HG03064 (cell line): ENCODE measurements around the gene SLC25A39.
"Not testable (repeated sequence)": the region's sequence is repeated elsewhere in the genome, so short reads cannot be mapped to it uniquely, and the experiment has no call there.

Experiments used
- ATAC-seq: cut with Tn5 transposase; IDR thresholded peaks from one replicate; pipeline ENCODE4 v1.9.1; 2021; ENCODE audit warnings: low read depth; ENCODE audit not compliant: unreplicated experiment

The SLC25A39 gene

DNA sequence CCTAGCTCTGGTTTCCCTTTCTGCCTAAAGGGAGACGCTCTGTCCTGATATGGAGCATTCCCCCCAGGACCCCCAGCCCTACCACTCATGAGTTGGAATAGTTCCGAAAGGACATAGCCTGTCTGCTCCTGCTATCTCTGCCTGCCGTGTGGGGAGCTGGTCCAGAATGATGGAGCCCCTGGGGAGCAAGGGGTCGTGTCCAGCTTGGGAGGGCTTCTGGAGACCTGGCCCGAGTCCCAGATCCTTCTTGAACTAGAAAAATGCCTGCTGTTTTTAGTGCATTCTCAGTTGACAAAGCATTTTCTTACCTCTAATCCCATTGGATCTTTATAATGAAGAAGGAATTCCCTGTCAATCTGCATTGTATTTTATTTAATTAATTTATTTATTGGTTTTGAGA lies 11.3 kb upstream of the SLC25A39 start:
- ATAC-seq: no peak

DNA sequence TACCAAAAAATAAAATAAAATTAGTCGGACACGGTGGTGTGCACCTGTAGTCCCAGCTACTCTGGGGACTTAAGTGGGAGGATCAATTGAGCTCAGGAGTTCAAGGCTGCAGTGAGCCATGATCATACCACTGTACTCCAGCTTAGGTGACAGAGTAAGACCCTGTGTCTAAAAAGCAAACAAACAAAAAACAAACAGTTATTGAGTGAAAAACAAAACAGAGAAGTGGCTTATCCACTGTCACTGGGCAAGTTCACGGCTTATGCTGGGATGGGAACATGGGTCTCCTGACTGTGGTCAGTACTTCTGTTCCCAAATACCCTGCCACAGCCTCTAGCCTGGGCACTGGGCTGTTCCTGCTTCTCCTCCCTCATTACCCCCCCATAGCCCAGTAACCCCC lies 10.9 kb upstream of the SLC25A39 start:
- ATAC-seq: no peak

DNA sequence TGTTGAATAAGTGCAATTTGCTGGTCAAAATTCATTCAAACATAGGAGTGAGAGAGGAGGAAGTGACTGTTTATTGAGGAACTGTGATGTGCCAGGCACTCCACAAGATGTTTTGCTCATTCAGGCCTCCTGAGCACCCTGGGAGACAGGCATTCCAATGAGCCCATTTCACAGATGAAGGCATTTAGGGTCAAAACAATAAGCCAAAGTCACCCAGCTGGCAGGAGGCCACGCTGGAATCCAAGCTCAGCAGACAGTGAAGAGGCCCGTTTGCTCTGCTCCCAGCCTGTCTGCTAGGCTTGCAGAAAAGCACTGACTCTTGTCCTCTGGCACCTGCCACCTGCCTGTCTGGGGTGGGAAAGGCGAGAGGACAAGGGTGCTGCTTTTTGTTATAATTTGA lies 10.1 kb upstream of the SLC25A39 start:
- no peak for ATAC-seq

DNA sequence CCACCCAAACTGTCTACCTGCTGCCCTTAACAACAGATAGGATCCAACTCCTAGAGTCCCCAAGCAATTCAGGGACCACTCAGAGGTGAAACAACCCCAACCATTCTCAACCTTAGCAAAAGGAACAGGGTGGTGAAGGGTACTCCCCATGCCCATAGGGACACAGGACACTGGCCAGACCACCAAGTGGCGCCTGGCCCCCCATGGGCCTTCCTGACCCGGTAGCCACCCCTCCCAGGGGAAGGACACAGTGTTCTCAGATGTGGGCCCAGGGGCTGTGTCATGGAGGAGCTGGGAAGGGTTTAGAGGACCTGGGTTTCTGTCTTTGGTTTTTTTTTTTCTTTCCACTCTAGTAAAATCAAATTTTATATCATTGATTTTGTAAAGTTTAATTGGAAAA lies 9.7 kb upstream of the SLC25A39 start:
- no peak for ATAC-seq

DNA sequence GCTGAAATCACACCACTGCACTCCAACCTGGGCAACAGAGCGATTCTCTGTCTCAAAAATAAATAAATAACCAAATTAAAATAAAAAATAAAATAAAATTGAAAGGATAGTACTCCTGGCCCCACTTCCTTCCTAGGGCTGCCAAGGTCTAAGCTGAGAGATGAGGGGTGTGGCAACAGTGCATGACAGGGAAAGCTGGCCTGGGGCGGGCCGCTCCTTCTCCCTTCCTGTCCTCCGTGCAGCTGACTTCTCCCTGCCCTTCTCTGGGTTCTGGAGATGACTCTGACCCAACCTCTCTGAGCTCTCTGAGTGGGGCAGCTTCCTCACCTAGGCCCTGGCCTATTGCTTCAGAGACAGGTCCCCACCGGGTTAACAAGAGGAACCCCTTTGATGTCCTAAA lies 8.7 kb upstream of the SLC25A39 start:
- no peak for ATAC-seq

DNA sequence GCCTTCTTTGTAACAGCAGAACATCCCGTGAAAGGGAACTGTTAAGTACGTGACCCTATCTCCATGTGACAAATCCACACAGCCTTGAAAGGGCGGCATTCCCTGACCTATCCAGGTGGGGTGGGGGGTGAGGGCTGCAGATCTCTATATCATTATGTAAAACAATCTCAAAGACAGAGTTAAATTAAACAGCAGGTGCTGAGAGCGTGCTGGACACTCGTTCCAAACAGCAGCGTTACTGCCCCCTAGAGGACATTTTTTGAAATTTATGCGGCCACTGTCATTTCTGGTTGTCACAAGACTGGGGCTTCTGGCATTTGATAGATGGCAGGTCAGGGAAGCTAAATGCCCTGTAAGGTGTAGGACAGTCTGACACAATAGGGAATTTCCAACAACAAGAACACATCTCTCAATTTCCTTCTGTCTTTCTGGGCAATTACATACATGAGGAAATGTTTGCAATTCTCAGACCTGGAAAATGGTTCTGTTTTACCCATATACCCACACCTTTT lies 6.7 kb upstream of the SLC25A39 start:
- ATAC-seq: no peak

DNA sequence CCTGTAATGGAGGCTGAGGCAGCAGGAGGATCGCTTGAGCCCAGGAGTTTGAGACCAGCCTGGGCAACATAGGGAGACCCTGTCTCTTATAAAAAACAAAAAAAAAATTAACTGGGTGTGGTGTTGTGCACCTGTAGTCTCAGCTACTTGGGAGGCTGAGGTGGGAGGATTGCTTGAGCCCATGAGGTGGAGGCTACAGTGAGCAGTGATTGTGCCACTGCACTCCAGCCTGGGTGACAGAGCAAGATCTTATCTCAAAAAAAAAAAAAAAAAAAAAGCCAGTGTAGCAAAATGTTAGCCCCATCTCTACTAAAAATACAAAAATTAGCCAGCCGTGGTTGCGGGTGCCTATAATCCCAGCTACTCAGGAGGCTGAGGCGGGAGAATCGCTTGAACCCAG lies 5.6 kb upstream of the SLC25A39 start:
- ATAC-seq: not testable (repeated sequence)

DNA sequence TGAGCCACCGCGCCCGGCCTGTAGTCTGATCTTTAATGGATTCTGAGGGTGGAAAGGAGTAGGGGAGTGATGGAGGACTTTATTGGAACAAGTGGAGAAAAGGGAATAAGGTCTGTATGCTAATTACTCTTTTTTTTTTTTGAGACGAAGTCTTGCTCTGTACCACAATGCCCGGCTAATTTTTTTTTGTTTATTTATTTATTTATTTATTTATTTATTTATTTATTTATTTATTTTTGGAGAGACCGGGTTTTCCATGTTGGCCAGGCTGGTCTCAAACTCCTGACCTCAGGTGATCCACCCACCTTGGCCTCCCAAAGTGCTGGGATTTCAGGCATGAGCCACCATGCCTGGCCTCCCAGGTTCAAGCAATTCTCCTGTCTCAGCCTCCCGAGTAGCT lies 4.9 kb upstream of the SLC25A39 start:
- ATAC-seq: not testable (repeated sequence)

DNA sequence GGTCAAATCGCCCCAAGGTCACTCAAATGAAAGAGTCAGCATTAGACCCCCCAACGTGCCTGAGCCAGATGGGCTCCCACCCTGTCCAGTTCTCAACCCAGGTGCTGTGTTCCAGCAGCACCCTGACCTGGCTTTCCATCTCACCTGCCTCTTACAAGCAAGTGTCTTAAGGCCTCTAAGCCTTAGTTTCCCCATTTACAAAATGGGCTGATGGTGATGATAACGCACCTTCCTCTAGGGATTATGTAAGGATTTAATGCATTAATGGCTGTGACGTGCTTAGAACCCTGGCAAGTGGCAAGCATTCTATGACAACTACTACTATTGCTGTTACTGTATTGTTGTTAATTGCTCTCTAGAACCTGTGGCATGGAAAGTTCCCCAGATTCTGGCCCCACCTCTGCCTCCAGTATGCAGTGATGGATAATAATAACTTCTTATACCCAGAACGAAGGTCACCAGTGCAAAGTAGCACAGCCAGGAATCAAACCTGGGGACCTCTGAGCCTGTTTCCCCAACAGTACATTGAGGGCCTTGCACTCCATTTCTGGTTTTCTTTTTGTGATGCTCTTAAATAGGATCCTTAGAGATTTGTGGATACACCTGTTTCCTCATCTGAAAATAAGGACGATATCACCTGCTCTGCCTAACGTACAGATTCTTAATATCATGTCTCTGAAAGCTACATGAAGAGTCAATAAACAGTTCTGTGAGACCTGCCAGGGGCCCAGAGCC lies 3.3 kb upstream of the SLC25A39 start:
- no peak for ATAC-seq

DNA sequence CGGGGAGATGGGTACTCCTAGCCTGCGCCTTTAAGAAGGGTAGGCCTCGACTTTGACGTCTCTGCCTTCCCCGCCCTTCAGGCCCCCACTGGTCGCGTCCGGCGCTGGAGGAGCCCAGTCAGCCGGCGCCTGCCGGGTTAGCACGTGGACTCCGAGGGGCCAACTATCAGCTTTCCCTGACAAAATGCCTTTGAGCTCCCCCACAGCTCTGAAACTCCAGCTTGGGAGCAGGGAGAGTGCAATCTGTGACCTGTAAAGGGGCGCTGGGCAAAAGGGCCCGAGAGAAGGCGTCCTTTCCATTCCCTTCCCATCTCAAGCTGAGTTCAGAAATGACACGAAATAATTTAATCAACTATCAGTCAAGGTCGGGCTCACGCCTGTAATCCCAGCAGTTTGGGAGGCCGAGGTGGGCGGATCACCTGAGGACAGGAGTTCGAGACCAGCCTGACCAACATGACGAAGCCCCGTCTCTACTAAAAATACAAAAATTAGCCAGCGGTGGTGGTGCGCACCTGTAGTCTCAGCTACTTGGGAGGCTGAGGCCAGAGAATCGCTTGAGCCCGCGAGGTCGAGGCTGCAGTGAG lies 2.3 kb upstream of the SLC25A39 start:
- no peak for ATAC-seq

DNA sequence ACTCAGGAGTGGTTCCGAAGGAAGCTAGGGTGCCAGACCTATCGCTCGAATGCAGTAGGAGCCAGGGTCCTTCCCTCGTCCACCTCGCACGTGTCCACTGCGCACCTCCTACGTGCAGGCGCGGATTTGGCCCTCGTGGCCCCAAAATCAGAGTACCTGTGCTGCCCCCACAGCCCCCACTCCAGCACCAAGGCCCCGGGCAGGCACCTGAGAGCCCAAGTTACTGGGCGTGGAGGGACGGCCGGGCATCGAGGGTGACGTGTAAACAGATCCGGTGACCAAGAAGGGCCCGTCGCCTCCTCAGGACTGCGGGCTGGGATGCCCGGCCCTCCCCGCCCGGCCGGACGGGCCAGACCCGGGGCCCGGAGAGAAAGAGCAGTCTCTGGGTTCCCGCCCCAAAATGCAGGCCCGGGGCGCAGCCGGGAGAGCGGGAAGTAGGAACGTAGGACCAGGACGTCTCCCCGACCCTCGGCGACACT lies 492 bp downstream of the SLC25A39 start:
- ATAC-seq: no peak

DNA sequence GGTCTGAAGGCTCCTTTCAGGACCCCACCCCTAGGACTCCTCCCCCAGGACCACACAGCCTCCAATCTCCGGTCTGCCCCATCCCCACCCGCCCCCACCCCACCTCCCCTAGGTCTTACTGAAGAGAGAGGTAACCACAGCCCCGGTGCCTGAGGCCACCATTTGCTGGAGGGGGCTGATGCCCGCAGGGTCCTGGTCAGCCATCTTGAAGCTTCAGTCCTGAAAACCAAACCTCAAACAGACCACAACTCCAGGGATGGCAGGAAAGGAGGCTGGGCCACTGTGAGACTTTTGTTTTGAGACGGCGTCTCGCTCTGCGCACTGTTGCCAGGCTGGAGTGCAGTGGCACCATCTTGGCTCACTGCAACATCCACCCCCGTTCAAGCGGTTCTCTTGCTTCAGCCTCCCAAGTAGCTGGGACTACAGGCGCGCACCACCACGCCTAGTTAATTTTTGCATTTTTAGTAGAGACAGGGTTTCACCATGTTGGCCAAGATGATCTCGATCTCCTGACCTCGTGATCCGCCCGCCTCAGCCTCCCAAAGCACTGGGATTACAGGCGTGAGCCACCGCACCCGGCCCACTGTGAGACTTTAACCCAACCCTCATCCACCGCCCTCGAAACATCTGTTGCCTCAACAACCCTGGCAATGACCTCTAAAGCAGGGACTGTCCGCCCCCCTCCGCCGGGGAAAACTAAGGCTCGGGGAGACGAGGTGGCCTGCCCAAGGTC lies 1.1 kb downstream of the SLC25A39 start:
- no peak for ATAC-seq

DNA sequence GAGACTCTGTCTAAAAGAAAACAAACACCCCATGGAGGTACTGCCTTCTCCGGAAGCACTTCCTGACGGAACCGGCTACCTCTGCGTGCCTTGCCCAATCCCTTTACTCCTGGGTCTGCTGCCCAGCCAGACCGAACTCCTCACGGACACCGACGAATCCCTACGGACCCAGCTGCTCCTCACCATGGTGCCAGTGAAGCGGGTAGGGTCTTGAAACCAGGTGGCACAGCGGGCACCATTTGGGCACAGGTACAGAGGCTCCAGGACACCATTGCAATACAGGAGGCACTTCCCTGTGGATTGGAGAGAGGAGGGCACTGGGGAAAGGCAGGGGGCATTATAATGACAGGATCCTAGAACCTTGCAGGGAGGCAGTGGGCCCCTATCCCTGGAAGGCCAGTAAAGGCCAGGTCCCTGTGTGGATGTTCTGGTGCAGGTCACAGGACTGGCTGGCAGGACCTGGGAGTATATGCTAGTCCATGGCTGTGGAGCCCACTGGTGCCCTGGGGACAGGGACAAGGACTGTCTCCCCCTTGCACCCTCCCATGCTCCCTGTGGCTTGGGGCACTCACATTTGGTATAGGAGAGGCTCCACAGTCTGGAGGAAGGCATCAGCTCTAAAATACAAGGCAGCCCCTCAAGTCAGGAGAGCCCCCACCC lies 2.3 kb downstream of the SLC25A39 start:
- ATAC-seq: no peak

DNA sequence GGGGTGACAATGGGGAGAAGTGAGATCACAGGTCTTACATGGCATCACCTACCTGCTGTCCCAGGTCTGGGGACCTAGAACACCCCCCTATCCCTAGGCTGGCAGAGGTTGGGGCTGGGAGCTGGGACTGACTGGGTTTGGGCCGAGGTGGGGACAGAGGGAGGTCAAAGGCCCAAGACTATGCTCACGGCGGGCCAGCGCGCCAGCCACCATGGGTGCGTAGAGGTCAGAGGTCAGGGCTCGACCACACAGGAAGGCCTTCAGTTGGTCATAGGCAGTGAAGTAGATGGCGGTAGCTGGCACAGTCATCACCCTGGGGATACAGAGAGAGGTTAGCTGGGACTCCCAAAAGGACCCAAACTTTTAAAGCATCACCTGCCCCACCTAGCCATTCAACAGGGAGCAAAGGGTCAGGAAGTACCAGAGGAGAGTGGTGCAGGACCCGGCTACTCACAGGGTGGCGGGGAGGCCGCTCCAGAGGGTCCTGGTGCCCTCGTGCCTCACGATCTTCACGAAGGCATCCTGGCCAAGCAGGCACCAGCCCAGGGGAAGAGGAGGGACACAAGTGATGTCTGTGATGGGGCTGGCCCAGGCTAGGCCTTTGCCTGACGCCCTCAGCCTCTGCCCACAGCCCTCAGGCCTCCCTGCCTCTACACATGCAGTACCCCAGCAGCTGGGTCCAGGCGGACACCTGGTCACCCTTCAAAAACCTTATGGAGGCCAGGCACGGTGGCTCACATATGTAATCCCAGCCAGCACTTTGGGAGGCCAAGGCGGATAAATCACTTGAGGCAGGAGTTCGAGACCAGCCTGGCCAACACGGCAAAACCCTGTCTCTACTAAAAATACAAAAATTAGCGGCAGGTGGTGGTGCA lies 3.1 kb downstream of the SLC25A39 start:
- no peak for ATAC-seq

DNA sequence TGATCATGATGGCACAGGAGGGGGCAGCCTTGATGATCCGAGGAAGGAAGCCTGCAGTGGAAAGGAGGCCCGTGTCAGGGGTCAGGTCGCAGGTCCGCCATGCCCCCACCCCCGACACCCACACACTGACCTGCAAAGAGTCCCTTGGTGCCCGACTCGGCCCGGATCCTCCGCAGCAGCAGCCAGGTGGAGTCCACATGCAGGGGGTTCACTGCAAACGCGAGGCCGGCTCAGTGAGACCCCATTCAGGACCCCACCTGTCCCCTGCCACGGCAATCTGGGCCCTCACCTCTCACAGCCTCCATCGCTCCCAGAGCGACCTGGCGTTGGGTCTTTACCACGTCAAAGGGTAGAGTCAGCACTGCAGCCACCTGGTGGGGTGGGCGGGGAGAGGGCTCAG lies 4.6 kb downstream of the SLC25A39 start:
- ATAC-seq: no peak

DNA sequence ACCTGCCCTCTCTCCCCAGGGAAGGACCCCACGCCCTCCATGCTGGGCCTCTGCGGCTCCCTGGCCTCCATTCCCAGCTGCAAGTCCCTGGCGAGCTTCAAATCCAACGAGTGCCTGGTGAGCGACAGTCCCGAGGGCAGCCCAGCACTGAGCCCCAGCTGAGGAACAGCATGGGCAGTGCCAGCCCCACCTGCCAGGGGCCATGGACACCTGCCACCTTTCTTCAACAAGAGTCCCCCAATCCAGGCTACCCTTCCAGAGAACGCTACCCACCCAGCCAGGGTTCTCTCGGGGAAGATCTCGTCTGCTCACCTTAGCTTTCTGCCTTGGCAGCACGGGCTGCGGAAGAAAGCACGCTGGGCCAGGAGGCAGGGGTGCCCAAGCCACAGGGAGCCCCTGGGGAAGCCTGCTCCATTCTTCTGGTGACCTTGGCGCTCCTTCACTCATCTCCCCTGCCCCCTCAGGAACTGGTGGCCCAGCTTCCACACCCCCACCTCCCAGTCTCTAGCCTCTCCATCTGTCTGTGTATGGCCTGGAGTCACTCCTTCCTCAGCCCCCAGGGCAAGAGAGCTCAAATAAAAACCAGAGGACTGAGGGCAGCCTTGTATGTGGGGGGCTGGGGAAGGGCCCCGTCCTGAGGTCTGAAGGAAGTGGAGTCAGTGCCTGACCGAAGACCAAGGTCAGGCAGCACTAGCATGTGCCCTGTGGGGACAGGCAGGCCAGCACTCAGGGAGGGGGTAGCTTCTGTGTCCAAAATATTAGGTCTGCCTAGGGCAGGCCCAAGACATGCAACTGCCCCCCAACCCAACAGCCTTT lies 6.3 kb downstream of the SLC25A39 start:
- ATAC-seq: no peak

DNA sequence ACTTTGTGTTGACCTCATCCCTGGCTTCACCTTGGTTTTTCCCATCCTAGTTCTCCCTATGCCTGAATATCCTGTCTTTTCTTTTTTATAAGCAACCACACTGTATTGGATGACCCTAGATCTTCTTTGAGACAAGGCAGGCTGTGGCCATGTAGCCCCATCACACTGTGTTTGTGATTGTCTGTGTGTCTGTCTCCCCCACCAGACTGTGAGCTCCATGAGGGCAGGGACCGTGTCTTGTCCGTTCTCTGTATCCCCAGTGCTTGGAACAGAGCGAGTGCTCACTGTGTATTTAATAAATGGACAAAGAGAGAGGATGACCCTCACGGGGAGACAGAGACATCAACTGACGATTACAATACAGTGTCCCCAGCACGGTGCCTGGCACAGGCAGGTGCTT lies 7.1 kb downstream of the SLC25A39 start:
- ATAC-seq: no peak

DNA sequence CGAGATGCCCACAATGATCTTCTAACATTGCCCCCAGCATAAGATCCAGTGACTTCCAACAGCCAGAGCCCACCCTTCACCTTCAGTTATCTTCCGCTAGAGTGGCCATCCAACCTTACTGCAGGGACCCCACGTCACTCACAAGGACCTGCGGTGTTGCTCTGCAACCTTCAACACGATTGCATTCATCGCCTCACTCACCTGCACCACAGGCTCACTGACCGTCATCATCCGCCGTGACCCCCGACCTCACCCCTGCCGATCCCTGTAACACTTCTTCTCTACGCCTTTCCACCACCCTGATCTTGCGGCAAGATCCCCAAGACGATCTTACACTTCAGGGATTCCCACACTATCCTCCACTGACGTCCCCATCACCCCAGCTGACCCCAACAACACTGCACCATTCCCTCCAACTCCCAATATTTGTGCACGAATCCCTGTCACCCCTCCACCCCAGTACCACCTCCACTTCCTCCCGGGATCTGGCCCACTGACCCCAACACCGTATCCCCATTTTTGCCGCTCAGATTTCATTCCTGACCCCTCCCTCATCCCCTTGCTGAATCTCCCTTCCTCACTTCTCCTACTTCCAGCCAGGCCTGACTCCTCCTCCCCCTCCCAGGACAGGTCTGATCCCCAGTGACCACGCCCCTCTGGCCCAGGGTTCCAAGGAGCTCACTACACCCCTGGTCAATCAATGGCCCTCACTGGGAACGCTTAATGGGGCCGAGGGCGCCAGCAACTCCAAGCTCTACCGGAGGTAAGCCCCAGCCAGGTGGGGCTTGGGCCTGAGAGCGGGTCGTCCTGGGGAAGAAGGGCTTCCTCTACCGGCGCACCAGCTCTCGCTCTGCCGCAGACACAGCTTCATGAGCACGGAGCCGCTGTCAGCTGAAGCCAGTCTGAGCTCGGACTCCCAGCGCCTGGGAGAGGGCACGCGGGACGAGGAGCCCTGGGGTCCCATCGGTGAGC lies 8.6 kb downstream of the SLC25A39 start:
- ATAC-seq: no peak
